GM20000 (cell line): ENCODE data around the gene ARF6.
A peak's percentile ranks its signal among the peaks of the same experiment; 100 is the strongest.
"Not testable (repeated sequence)": the region's sequence is repeated elsewhere in the genome, so short reads cannot be mapped to it uniquely, and the experiment has no call there.

ENCODE experiments used
- DNase-seq: peaks from one replicate; pipeline ENCODE4 v3.0.0; 2012; ENCODE audit warnings: low spot score
- TF ChIP-seq, protein P1 (sequence below): IDR thresholded peaks from 2 replicates; pipeline ENCODE4 v1.5.1; 2012; ENCODE audit warnings: mild to moderate bottlenecking, control low read depth; ENCODE audit errors: extremely low read depth, missing control alignments

Gene ARF6

DNA sequence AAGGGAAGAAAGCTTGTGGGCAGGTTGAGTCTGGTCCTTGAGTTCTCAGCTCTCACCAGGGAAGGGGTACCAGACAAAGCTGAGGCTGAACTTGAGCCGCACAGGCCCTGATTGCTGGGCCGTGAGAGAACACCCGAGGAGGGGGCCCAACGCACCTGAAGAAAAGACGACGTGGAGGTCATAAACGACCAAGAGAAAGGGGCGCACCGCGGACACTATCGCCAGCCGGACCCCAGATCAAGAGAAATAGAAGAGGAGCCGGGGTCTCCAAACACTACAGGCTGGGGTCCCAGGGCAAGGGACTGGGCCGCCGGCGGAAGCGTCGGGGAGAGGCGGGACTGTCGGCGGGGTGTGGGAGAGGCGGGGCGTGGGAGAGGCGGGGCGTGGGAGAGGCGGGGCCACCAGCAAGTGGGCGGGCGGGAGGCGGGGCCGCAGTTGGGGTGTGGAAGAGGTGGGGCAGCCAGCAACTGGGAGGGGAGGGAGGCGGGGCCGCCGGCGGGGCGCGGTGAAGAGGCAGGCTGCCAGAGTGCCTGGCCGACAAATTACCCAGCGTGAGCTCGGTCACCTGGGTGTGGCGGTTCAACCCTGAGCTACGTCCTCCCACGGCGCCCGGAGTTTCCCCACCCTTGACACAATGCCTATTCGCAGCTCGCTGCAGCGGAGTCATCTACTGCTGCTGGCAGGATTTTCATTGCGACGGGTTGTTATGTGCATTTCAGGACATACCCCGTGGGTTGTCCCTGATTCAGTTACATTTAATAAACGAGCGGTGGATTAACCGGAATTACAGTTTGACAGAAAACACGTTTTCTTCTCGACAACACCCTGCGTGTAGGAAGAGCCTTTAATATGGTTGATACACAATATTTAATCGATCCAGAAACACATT lies 24.8 kb upstream of the ARF6 start:
- peak; percentile 92 for DNase-seq
- TF ChIP-seq, protein P1, sequence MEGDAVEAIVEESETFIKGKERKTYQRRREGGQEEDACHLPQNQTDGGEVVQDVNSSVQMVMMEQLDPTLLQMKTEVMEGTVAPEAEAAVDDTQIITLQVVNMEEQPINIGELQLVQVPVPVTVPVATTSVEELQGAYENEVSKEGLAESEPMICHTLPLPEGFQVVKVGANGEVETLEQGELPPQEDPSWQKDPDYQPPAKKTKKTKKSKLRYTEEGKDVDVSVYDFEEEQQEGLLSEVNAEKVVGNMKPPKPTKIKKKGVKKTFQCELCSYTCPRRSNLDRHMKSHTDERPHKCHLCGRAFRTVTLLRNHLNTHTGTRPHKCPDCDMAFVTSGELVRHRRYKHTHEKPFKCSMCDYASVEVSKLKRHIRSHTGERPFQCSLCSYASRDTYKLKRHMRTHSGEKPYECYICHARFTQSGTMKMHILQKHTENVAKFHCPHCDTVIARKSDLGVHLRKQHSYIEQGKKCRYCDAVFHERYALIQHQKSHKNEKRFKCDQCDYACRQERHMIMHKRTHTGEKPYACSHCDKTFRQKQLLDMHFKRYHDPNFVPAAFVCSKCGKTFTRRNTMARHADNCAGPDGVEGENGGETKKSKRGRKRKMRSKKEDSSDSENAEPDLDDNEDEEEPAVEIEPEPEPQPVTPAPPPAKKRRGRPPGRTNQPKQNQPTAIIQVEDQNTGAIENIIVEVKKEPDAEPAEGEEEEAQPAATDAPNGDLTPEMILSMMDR: no peak

DNA sequence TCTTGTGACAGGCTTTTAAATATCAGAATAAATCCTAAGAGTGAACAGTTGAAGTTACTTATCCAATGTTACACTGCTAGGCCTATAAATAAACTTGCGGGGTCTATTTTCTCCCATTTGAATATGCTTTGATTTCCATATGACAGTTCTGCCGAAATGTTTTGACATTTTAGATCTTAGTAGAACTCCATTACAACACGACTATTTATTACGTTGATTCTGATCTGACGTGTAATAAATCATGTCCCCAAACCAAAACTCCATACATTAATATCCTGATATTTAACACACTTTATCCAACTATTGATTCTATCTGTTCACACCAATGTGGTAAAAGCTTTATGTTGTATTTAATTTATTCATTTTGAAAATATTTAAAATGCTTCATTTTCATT lies 24.2 kb upstream of the ARF6 start:
- TF ChIP-seq, protein P1: no peak
- no peak for DNase-seq

DNA sequence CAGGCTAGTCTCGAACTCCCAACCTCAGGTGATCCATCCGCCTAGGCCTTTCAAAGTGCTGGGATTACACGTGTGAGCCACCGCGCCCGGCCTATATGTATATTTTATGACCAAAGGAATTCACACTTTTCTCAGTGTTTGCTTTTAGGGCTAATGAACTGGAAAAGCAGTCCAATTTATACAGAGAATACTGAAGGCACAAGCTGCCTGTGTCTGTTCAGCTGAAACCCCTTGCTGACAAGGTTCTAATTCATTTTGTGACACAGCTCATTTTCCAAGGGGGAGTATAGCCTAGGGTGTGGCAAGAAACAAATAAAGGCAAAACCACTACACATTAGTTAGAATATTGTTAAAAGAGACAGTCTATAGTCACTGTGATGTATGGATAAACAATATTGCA lies 22.0 kb upstream of the ARF6 start:
- no peak for DNase-seq
- TF ChIP-seq, protein P1: no peak

DNA sequence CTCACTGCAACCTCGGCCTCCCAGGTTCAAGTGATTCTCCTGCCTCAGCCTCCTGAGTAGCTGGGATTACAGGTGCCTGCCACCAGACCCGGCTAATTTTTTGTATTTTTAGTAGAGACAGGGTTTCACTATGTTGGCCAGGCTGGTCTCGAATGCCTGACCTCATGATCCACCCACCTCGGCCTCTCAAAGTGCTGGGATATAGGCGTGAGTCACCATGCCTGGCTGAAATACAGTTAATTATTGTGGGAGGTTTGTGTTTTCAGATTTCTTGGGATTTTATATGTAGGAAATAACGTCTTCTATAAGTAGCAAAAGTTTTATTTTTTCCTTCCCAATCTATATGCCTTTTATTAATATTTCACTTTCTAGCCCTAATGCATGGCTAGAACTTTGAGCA lies 19.3 kb upstream of the ARF6 start:
- DNase-seq: not testable (repeated sequence)

GRCh38 chr14:49875640-49876198 lies 17.2 kb upstream of the ARF6 start:
- TF ChIP-seq, protein P1: no peak
- DNase-seq: no peak

GRCh38 chr14:49876563-49877127 lies 16.2 kb upstream of the ARF6 start:
- DNase-seq: no peak
- TF ChIP-seq, protein P1: no peak

DNA sequence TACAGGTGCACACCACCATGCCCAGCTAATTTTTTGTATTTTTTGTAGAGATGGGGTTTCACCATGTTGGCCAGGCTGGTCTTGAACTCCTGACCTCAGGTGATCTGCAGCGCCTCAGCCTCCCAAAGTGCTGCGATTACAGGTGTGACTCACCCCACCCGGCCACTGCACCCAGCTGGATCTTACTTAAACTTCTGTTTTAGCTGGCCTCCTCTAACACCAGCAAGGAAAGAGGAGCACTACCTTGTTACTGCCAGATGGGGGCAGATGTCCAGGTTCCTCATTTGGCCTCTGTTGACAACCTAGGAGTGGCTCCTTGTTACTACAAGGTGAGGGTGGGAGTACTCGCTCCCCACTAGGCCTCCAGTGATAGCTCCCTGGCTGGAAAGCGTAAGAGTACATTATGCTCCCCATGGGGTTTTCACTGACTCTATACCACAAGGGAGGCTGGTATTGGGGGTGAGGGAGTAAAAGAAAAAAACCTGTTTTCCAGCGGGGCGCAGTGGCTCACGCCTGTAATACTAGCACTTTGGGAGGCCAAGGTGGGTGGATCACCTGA lies 13.2 kb upstream of the ARF6 start:
- DNase-seq: peak; percentile 64

More for the DNA sequence above, 13.2 kb upstream of the ARF6 start:
- TF ChIP-seq, protein P1: peak; percentile 60
